ENCODE results near the gene VEGFB. TPM values are rescaled to one million over a fixed set of nuclear protein-coding genes. Genes with fewer than 3 reads are reported as not detected.

VEGFB gene
- polyA plus RNA-seq, 1 experiment = 13.2 TPM

- Histone ChIP-seq H3K27me3 (ENCODE audit: control insufficient read depth, insufficient read depth, low read length) (no peaks in the 10 kb centered on the region), H3K36me3 (ENCODE audit: control insufficient read depth, insufficient read depth, low read length) (peaks cover 30% of the 10 kb centered on the region), H3K4me3 (ENCODE audit: low read depth, low read length) (no peak overlapping the region)
- POLR2A ChIA-PET = no interaction called here
- TF ChIP-seq CTCF (IDR thresholded peaks at IDR 0.05; ENCODE audit: insufficient read depth, low read depth, low read length) = no peak
- no peak for DNase-seq (ENCODE audit: low read depth)
- CTCF ChIA-PET = interaction anchor here (1.1 to 3.2 kb wide), 3 partner anchors 11 to 112 kb away, joined by 3 to 13 read pairs (median 4); no protein-coding TSS in a partner anchor
These were observed 42.0 kb upstream of the VEGFB start for GRCh38 chr11:64192434-64192833.

- CTCF ChIA-PET = interaction anchor here (2.0 to 2.2 kb wide), 2 partner anchors 11 to 105 kb away, joined by 6 to 11 read pairs; partner anchors contain the start of gene STIP1
- no peaks in the 10 kb centered on the region for H3K27me3 ChIP-seq (ENCODE audit: control insufficient read depth, insufficient read depth, low read length)
- POLR2A ChIA-PET = no interaction called here
- H3K36me3 ChIP-seq (ENCODE audit: control insufficient read depth, insufficient read depth, low read length) = peaks cover 36% of the 10 kb centered on the region
- TF ChIP-seq CTCF (IDR thresholded peaks at IDR 0.05; ENCODE audit: insufficient read depth, low read depth, low read length) = no peak
- no peak overlapping the region for H3K4me3 ChIP-seq (ENCODE audit: low read depth, low read length)
- no peak for DNase-seq (ENCODE audit: low read depth)
These were observed 37.8 kb upstream of the VEGFB start for GRCh38 chr11:64196626-64197025.

GRCh38 chr11:64198511-64198910 lies 35.9 kb upstream of the VEGFB start:
- peaks cover 36% of the 10 kb centered on the region for H3K36me3 ChIP-seq (ENCODE audit: control insufficient read depth, insufficient read depth, low read length)
- ChIA-PET CTCF (no interaction called here), POLR2A (no interaction called here)
- no peak for DNase-seq (ENCODE audit: low read depth)
- no peak for TF ChIP-seq CTCF (IDR thresholded peaks at IDR 0.05; ENCODE audit: insufficient read depth, low read depth, low read length)
- no peaks in the 10 kb centered on the region for H3K27me3 ChIP-seq (ENCODE audit: control insufficient read depth, insufficient read depth, low read length)
- no peak overlapping the region for H3K4me3 ChIP-seq (ENCODE audit: low read depth, low read length)

GRCh38 chr11:64201543-64201942 lies 32.8 kb upstream of the VEGFB start:
- Histone ChIP-seq H3K4me3 (ENCODE audit: low read depth, low read length) (no peak overlapping the region), H3K27me3 (ENCODE audit: control insufficient read depth, insufficient read depth, low read length) (no peaks in the 10 kb centered on the region), H3K36me3 (ENCODE audit: control insufficient read depth, insufficient read depth, low read length) (peaks cover 36% of the 10 kb centered on the region)
- CTCF ChIA-PET = interaction anchor here (16.6 kb wide), 1 partner anchor 101 kb away, joined by 229 read pairs; the partner anchor contains the start of genes CATSPERZ and ESRRA
- DNase-seq (ENCODE audit: low read depth) = no peak
- no peak for TF ChIP-seq CTCF (IDR thresholded peaks at IDR 0.05; ENCODE audit: insufficient read depth, low read depth, low read length)
- POLR2A ChIA-PET = no interaction called here

GRCh38 chr11:64202992-64203391 lies 31.4 kb upstream of the VEGFB start:
- no peak overlapping the region for H3K4me3 ChIP-seq (ENCODE audit: low read depth, low read length)
- H3K36me3 ChIP-seq (ENCODE audit: control insufficient read depth, insufficient read depth, low read length) = peaks cover 29% of the 10 kb centered on the region
- ChIA-PET POLR2A (no interaction called here), CTCF (interaction anchor here (0.6 to 16.6 kb wide), 5 partner anchors 9 to 100 kb away, joined by 3 to 229 read pairs (median 6); partner anchors contain the start of genes CATSPERZ and ESRRA)
- DNase-seq (ENCODE audit: low read depth) = no peak
- no peaks in the 10 kb centered on the region for H3K27me3 ChIP-seq (ENCODE audit: control insufficient read depth, insufficient read depth, low read length)
- TF ChIP-seq CTCF (IDR thresholded peaks at IDR 0.05; ENCODE audit: insufficient read depth, low read depth, low read length) = no peak

Measured in BJ (cell line).